ENCODE measurements around the gene ABCA12.

The ABCA12 gene

DNA sequence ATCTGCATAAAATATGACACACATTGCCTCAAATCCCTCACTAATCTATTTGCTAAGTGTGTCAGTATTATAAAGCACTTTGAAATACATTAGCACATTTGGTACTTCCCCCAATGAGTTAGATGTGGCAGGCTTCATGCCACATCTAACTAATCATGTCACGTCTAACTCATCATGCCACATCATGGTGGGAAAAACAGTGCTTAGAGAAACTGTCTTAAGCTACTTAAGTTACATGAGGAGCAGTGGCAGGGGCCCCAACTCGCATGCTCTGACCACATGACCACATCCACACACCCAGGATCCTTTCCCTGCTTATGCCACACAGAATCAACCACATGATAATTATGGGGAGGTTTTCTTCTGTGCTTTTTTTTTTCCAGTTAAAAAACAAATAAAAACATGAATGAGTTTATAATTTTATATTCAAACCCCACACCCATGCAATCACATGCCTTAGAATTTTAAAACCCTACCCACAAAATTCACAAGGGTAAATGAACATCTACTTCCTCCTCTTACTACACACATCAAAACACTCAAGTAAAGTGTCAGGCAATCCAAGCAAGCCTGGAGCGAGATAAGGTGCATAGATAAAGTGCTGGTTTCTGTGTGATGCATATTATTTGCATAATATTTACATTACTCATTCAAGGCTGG is 1.6 kb downstream of the ABCA12 start:
- TF ChIP-seq, protein P1, sequence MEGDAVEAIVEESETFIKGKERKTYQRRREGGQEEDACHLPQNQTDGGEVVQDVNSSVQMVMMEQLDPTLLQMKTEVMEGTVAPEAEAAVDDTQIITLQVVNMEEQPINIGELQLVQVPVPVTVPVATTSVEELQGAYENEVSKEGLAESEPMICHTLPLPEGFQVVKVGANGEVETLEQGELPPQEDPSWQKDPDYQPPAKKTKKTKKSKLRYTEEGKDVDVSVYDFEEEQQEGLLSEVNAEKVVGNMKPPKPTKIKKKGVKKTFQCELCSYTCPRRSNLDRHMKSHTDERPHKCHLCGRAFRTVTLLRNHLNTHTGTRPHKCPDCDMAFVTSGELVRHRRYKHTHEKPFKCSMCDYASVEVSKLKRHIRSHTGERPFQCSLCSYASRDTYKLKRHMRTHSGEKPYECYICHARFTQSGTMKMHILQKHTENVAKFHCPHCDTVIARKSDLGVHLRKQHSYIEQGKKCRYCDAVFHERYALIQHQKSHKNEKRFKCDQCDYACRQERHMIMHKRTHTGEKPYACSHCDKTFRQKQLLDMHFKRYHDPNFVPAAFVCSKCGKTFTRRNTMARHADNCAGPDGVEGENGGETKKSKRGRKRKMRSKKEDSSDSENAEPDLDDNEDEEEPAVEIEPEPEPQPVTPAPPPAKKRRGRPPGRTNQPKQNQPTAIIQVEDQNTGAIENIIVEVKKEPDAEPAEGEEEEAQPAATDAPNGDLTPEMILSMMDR (IDR thresholded peaks at IDR 0.05; ENCODE audit: low read depth, low read length), result no peak
- in situ Hi-C loops (cut with HindIII; ENCODE audit: low sequenced_read_pairs), result no loop called here
- peak; percentile 19 for DNase-seq (ENCODE audit: low read depth, low spot score)
- no peak overlapping the region for H3K4me3 ChIP-seq (ENCODE audit: low read depth, low read length)

DNA sequence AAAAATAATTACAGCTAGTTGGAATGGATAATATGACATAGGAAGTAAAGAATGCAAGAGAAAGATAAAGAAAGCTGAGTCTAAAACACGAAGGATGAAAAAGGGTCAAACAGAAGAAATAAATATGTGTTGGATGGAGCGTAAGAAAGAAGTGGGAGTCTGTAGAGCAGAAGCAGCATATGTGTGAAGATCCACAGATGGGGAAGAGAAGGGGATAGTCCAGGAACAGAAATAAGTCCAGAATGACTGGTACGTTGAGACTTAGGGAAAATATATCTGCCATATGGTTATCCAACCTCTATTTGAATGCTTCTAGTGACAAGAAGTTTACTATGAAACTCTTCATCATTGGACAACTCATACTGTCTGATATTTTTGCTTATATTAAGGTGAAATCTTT is 18.0 kb downstream of the ABCA12 start:
- TF ChIP-seq, protein P1 (IDR thresholded peaks at IDR 0.05; ENCODE audit: low read depth, low read length), result no peak
- in situ Hi-C loops (cut with HindIII; ENCODE audit: low sequenced_read_pairs), result no loop called here
- H3K4me3 ChIP-seq (ENCODE audit: low read depth, low read length), result no peak overlapping the region
- DNase-seq (ENCODE audit: low read depth, low spot score), result no peak

DNA sequence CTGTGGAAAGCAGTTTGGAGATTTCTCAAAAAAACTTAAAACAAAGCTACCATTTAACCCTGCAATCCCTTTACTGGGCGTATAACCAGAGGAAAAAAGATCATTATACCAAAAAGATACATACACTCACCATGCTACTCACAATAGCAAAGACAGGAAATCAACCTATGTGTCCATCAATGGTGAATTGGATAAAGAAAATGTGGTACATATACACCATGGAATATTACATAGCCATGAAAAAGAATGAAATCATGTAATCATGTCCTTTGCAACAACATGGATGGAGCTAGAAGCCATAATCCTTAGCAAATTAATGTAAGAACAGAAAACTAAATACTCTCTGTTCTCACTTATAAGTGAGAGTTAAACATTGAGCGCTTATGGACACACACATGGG is 18.6 kb downstream of the ABCA12 start:
- TF ChIP-seq, protein P1 (IDR thresholded peaks at IDR 0.05; ENCODE audit: low read depth, low read length), result no peak
- DNase-seq (ENCODE audit: low read depth, low spot score), result no peak
- no peak overlapping the region for H3K4me3 ChIP-seq (ENCODE audit: low read depth, low read length)
- in situ Hi-C loops (cut with HindIII; ENCODE audit: low sequenced_read_pairs), result no loop called here

DNA sequence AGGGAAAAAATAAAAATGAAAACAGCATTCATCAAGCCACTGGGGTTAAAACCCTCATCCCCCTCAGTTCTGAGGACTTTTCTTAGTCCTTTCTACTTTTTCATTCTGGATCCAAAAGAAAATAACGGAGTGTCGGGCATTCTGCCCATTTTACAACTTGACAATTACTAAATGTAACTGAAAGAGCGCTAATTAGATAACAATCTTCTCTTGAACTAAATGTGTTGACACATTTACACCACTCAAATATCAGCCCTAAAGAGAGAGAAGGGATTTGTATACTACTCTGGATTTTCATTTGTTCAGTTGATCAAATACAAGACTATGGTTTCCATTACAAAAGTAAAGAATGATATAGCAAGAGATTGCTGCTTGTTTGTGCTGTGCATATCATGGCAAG is 27.5 kb downstream of the ABCA12 start:
- in situ Hi-C loops (cut with HindIII; ENCODE audit: low sequenced_read_pairs), result no loop called here
- no peak overlapping the region for H3K4me3 ChIP-seq (ENCODE audit: low read depth, low read length)
- DNase-seq (ENCODE audit: low read depth, low spot score), result no peak
- TF ChIP-seq, protein P1 (IDR thresholded peaks at IDR 0.05; ENCODE audit: low read depth, low read length), result no peak

DNA sequence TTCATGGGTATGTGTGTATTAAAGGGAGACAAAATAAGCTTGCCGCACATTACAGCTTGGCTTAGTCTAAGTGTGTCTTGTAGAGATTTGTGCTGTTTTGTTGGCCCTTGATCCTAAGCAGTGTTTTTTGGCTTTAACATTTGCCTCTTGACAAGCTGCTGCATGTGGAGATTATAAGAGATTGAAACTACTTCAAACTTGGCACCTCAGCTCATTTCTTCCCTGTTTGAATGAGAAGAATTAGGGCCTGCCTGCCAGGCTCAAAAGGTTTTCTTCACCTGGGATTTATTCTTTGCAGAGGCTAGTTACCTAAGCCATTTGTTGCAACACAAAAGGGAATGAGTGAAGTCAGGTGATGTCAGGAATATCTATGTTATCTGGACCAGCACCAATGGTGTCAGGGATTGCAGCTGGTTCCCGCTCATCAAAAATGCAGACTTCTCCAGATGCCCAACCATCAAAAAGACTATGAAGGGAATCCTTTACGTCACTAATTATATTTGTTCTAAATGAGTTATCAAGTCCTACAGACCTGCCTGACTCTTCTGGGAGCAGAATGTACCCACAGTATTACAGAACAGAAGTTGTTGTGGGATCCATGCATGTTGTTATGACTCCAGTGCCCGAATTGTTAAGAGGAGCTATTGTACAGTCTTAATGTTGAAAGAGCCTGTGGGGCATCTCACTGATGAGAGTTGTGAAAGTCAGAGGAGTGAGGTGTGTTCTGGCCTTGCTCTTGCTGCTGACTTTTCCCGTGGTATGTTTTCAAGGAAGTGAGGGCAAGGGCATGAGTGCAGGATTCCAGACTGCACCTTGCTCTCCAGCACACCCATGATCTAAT is 31.0 kb downstream of the ABCA12 start:
- no peak overlapping the region for H3K4me3 ChIP-seq (ENCODE audit: low read depth, low read length)
- in situ Hi-C loops (cut with HindIII; ENCODE audit: low sequenced_read_pairs), result no loop called here
- no peak for DNase-seq (ENCODE audit: low read depth, low spot score)
- TF ChIP-seq, protein P1 (IDR thresholded peaks at IDR 0.05; ENCODE audit: low read depth, low read length), result no peak

DNA sequence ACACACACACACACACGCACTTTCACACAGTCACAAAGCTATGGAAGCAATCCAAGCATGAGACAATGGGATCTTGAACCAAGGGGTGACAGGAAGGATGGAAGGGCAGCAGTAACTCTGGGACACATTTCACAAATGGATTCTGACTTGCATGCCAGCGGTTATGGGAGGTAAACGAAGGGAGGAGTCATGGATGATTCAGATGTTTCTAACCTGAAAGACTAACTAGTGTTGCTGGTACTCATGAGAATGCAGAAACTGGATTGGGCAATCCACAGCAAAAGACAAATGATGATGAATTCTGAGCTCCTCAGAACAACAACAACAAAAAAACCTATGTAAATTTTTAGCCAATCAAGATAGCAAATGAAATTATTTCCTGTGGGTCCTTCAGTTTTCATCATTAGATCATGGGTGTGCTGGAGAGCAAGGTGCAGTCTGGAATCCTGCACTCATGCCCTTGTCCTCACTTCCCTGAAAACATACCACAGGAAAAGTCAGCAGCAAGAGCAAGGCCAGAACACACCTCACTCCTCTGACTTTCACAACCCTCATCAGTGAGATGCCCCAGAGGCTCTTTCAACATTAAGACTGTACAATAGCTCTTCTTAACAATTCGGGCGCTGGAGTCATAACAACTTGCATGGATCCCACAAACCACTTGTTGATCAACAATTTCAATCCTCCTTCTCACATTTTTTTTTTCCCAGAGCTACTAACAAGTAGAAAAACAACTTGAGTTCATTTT is 32.6 kb downstream of the ABCA12 start:
- in situ Hi-C loops (cut with HindIII; ENCODE audit: low sequenced_read_pairs), result no loop called here
- H3K4me3 ChIP-seq (ENCODE audit: low read depth, low read length), result no peak overlapping the region
- TF ChIP-seq, protein P1 (IDR thresholded peaks at IDR 0.05; ENCODE audit: low read depth, low read length), result no peak
- no peak for DNase-seq (ENCODE audit: low read depth, low spot score)
